ENCODE data around the gene SLC12A7. TPM values are rescaled to one million over a fixed set of nuclear protein-coding genes. Genes with fewer than 3 reads are reported as not detected.

Gene SLC12A7
- total and polyA plus RNA-seq, 2 of the 13 experiments (the other 11 are each of a cell fraction or from before 2014, with no cell fraction given) = 14.0 to 18.5 TPM

- TF ChIP-seq, protein P1, sequence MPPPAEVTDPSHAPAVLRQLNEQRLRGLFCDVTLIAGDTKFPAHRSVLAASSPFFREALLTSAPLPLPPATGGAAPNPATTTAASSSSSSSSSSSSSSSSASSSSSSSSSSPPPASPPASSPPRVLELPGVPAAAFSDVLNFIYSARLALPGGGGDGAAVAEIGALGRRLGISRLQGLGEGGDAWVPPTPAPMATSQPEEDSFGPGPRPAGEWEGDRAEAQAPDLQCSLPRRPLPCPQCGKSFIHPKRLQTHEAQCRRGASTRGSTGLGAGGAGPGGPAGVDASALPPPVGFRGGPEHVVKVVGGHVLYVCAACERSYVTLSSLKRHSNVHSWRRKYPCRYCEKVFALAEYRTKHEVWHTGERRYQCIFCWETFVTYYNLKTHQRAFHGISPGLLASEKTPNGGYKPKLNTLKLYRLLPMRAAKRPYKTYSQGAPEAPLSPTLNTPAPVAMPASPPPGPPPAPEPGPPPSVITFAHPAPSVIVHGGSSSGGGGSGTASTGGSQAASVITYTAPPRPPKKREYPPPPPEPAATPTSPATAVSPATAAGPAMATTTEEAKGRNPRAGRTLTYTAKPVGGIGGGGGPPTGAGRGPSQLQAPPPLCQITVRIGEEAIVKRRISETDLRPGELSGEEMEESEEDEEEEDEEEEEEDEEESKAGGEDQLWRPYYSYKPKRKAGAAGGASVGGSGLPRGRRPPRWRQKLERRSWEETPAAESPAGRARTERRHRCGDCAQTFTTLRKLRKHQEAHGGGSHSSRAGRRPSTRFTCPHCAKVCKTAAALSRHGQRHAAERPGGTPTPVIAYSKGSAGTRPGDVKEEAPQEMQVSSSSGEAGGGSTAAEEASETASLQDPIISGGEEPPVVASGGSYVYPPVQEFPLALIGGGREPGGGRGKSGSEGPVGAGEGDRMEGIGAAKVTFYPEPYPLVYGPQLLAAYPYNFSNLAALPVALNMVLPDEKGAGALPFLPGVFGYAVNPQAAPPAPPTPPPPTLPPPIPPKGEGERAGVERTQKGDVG (CRISPR knock-in tag; IDR thresholded peaks at IDR 0.05; ENCODE audit: borderline replicate concordance) = no peak
- no peak for TF ChIP-seq PITX1 (CRISPR knock-in tag; IDR thresholded peaks at IDR 0.05)
- no peak for TF ChIP-seq MTF1 (CRISPR knock-in tag; IDR thresholded peaks at IDR 0.05)
- no peak for TF ChIP-seq SCMH1 (CRISPR knock-in tag; IDR thresholded peaks at IDR 0.05; ENCODE audit: borderline replicate concordance)
- TF ChIP-seq ZNF383 (CRISPR knock-in tag; IDR thresholded peaks at IDR 0.05; ENCODE audit: borderline replicate concordance) = no peak
- no peak for TF ChIP-seq DPF2 (CRISPR knock-in tag; IDR thresholded peaks at IDR 0.05; ENCODE audit: borderline replicate concordance, low read depth)
- TF ChIP-seq SRF (IDR thresholded peaks at IDR 0.05; ENCODE audit: low read depth, low read length) = no peak
- TF ChIP-seq TCF7L2 (IDR thresholded peaks at IDR 0.05; ENCODE audit: low read depth, low read length) = no peak
These were observed 21.8 kb upstream of the SLC12A7 start (continued) for GRCh38 chr5:1133510-1134201.

DNA sequence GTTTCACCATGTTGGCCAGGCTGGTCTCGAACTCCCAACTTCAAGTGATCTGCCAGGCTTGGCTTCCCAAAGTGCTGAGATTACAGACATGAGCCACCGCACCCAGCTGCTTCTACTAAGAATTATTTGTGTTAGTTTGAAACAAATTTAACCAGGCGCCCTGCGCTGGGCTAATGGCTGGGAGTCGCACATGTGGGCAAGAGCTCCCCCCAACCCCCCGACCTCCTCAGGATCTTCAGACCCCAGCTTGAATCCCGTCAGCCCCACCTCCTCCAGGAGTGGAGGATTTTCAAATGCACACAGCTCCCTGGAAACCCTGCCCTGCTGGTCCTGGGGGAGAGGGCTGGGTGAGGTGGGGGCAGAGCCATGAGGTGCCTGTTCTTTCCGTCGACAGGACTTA is 21.2 kb upstream of the SLC12A7 start:
- ATAC-seq = no peak
- intact Hi-C loops (cut with micrococcal nuclease; ENCODE audit: unreplicated experiment) (no loop called here), in situ Hi-C loops (cut with HindIII; ENCODE audit: extremely low pct_ligation_motif_present, low pct_unique_long_range_greater_than_20kb) (no loop called here)
- H3K27me3 ChIP-seq (ENCODE audit: control insufficient read depth in 1 of 2, insufficient read depth in 2 of 2, low read length in 2 of 2) = peaks cover 3 to 60% of the 10 kb centered on the region in 2 experiments; a peak in 3 of 5 replicates
- H4K20me1 ChIP-seq (ENCODE audit: insufficient read depth, low read length) = no peaks in the 10 kb centered on the region
- FAIRE-seq = no peak
- no peak overlapping the region for H3K27ac ChIP-seq (ENCODE audit: extremely low read length, insufficient read depth, low read length)
- H3K9me3 ChIP-seq (ENCODE audit: low read length) = no peaks in the 10 kb centered on the region
- H3K9ac ChIP-seq (ENCODE audit: insufficient read depth, low read depth, low read length) = no peak overlapping the region
- 69% methylated on average over 5 of the region's 9 CpGs for WGBS (ENCODE audit: low lambda C conversion rate)
- H2AFZ ChIP-seq (ENCODE audit: low read length) = no peak overlapping the region
- H3K4me2 ChIP-seq (ENCODE audit: low read depth, low read length) = no peak overlapping the region
- TF ChIP-seq ZC3H13 (CRISPR knock-in tag; IDR thresholded peaks at IDR 0.05) (no peak), BATF2 (CRISPR knock-in tag; IDR thresholded peaks at IDR 0.05) (no peak), SRSF9 (IDR thresholded peaks at IDR 0.05; ENCODE audit: borderline replicate concordance, insufficient read depth, low read depth, low read length, poor library complexity, severe bottlenecking) (no peak), HMGA1 (CRISPR knock-in tag; conservative IDR thresholded peaks at IDR 0.05) (no peak)
- TF ChIP-seq, protein P2, sequence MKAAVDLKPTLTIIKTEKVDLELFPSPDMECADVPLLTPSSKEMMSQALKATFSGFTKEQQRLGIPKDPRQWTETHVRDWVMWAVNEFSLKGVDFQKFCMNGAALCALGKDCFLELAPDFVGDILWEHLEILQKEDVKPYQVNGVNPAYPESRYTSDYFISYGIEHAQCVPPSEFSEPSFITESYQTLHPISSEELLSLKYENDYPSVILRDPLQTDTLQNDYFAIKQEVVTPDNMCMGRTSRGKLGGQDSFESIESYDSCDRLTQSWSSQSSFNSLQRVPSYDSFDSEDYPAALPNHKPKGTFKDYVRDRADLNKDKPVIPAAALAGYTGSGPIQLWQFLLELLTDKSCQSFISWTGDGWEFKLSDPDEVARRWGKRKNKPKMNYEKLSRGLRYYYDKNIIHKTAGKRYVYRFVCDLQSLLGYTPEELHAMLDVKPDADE (CRISPR knock-in tag; IDR thresholded peaks at IDR 0.05) = no peak
- H3K4me1 ChIP-seq (ENCODE audit: insufficient read depth, low read length) = peaks cover 71% of the 10 kb centered on the region
- ChIA-PET CTCF (ENCODE audit: low intra/inter-chr PET ratio, low total read pairs) (no interaction called here), POLR2A (interaction anchor here (0.8 to 2.1 kb wide), 4 partner anchors 9 to 28 kb away, joined by 3 to 13 read pairs (median 6); no protein-coding TSS in a partner anchor)
- no peaks in the 10 kb centered on the region for H3K36me3 ChIP-seq (replicated peaks in 1 of 2; ENCODE audit: control insufficient read depth in 1 of 2, insufficient read depth in 2 of 2, low read length in 2 of 2)
- no peaks in the 10 kb centered on the region for H3K79me2 ChIP-seq (ENCODE audit: insufficient read depth, low read length)
- no peak for DNase-seq (ENCODE audit: low spot score)
- BruUV-seq (replicated peaks) = no TSS peak
- no peak overlapping the region for H3K4me3 ChIP-seq (replicated peaks in 1 of 3; ENCODE audit: insufficient read depth in 1 of 3, low read depth in 2 of 3, low read length in 3 of 3)
